Fibroblast of lung (primary cell): Measurements from ENCODE around the gene GAB2. TPM values are rescaled to one million over a fixed set of nuclear protein-coding genes. Genes with fewer than 3 reads are reported as not detected.

Experiments used
- DNase-seq, 2 donors: peaks; one replicate each; pipeline versions ENCODE4 v3.0.0 to v3.0.0-alpha.2; 2010; ENCODE audit warnings: low read depth in 2 of 2
- H2AFZ ChIP-seq: 2 replicates; pipeline ENCODE4 v1.5.1; 2012; ENCODE audit warnings: low read length, control low read depth, inconsistent platforms
- H3K27ac ChIP-seq: 2 replicates; pipeline ENCODE4 v1.5.1; 2011; ENCODE audit warnings: low read length, control low read depth; ENCODE audit not compliant: insufficient read depth
- H3K27me3 ChIP-seq: 2 replicates; pipeline ENCODE4 v1.5.1; 2011; ENCODE audit warnings: mild to moderate bottlenecking, low read length; ENCODE audit not compliant: control insufficient read depth, insufficient read depth
- H3K36me3 ChIP-seq: 2 replicates; pipeline ENCODE4 v1.5.1; 2011; ENCODE audit warnings: low read length; ENCODE audit not compliant: control insufficient read depth, insufficient read depth
- H3K4me1 ChIP-seq: 2 replicates; pipeline ENCODE4 v1.5.1; 2011; ENCODE audit warnings: low read length; ENCODE audit not compliant: control insufficient read depth, insufficient read depth; ENCODE audit errors: extremely low read depth
- H3K4me2 ChIP-seq: 2 replicates; pipeline ENCODE4 v1.5.1; 2011; ENCODE audit warnings: low read length, control low read depth; ENCODE audit not compliant: insufficient read depth; ENCODE audit errors: extremely low read depth
- H3K4me3 ChIP-seq, 4 experiments: fragments of 200-600 bp in 1 of 4; sonication (generic) in 1 of 4; replicated peaks in 1 of 4; 2 replicates each; pipeline ENCODE4 v1.5.1; 2011 to 2016; ENCODE audit warnings: low read length in 4 of 4, low read depth in 3 of 4, mild to moderate bottlenecking in 3 of 4, control low read depth in 2 of 4, inconsistent platforms in 1 of 4, mixed read lengths in 1 of 4; ENCODE audit not compliant: insufficient read depth in 1 of 4; ENCODE audit errors: control extremely low read depth in 1 of 4
- H3K79me2 ChIP-seq: 2 replicates; pipeline ENCODE4 v1.5.1; 2012; ENCODE audit warnings: mild to moderate bottlenecking, low read length, inconsistent platforms; ENCODE audit not compliant: control insufficient read depth, insufficient read depth
- H3K9ac ChIP-seq: 2 replicates; pipeline ENCODE4 v1.5.1; 2011; ENCODE audit warnings: mild to moderate bottlenecking, low read length, control low read depth; ENCODE audit not compliant: insufficient read depth
- H3K9me3 ChIP-seq: 2 replicates; pipeline ENCODE4 v1.5.1; 2012; ENCODE audit warnings: low read depth, low read length; ENCODE audit not compliant: control insufficient read depth, insufficient read depth
- H4K20me1 ChIP-seq: 2 replicates; pipeline ENCODE4 v1.5.1; 2011; ENCODE audit warnings: low read length; ENCODE audit not compliant: control insufficient read depth, insufficient read depth; ENCODE audit errors: extremely low read depth
- EZH2 ChIP-seq: IDR thresholded peaks from 2 replicates; pipeline ENCODE4 v1.5.1; 2012; ENCODE audit warnings: low read length, control low read depth, mild to moderate bottlenecking; ENCODE audit errors: missing control alignments
- polyA plus RNA-seq, 2 donors: library from polyadenylated mRNA; depleted of rRNA in 1 of 2; stranded (reverse) in 1 of 2; unstranded in 1 of 2; fragments of >200 nt; gene quantifications; 2 replicates each; pipeline ENCODE4 v1.2.1, GENCODE V29; 2011 to 2012; ENCODE audit warnings: missing spikeins in 1 of 2
- total RNA-seq: library from RNA; depleted of rRNA; stranded (reverse); fragments of >200 nt; gene quantifications from 2 replicates; pipeline ENCODE4 v1.2.1, GENCODE V29; 2014
- TF ChIP-seq, protein P1 (sequence below), 2 donors: IDR thresholded peaks in 1 of 2; conservative IDR thresholded peaks in 1 of 2; 1 replicate in 1 of 2; 2 replicates in 1 of 2; pipeline ENCODE4 v1.5.1; 2011 to 2012; ENCODE audit warnings: low read length in 2 of 2, control low read depth in 1 of 2, inconsistent platforms in 1 of 2, low read depth in 1 of 2, mild to moderate bottlenecking in 1 of 2

The GAB2 gene
- total and polyA plus RNA-seq, 2 donors (not counting 1 experiment from before 2014, with no cell fraction given): 7.1 to 14.0 TPM

DNA sequence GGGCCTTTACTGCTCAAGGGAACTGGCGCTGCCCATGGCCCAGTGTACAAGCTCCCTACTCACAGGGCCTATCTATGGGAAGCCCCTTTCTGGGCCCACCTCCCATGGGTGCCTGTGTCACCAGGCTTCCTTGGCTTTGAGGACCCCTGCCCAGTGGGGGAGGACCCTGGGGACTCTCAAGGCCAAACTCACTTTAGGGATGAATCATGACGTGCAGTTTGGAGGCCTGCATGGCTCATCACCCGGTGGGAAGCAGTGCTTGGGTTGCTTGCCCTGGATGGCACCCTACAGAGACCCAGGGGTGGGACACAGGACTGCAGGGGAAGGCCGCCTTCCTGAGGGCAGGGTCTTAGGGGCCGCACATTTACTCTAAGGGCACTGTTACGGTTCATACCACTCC, 245.7 kb downstream of the GAB2 start:
- H3K4me1 ChIP-seq: peaks cover 16% of the 10 kb centered on the region
- no peak overlapping the region for H3K4me3 ChIP-seq
- H3K79me2 ChIP-seq: no peaks in the 10 kb centered on the region
- no peak overlapping the region for H3K27ac ChIP-seq
- no peak for TF ChIP-seq EZH2
- TF ChIP-seq, protein P1, sequence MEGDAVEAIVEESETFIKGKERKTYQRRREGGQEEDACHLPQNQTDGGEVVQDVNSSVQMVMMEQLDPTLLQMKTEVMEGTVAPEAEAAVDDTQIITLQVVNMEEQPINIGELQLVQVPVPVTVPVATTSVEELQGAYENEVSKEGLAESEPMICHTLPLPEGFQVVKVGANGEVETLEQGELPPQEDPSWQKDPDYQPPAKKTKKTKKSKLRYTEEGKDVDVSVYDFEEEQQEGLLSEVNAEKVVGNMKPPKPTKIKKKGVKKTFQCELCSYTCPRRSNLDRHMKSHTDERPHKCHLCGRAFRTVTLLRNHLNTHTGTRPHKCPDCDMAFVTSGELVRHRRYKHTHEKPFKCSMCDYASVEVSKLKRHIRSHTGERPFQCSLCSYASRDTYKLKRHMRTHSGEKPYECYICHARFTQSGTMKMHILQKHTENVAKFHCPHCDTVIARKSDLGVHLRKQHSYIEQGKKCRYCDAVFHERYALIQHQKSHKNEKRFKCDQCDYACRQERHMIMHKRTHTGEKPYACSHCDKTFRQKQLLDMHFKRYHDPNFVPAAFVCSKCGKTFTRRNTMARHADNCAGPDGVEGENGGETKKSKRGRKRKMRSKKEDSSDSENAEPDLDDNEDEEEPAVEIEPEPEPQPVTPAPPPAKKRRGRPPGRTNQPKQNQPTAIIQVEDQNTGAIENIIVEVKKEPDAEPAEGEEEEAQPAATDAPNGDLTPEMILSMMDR (conservative IDR thresholded peaks at IDR 0.05 in 1 of 2, IDR thresholded peaks at IDR 0.05 in 1 of 2; ENCODE audit: low read depth in 1 of 2, low read length in 2 of 2): no peak
- H4K20me1 ChIP-seq: no peaks in the 10 kb centered on the region
- peaks cover 4% of the 10 kb centered on the region for H3K36me3 ChIP-seq
- H2AFZ ChIP-seq: no peak overlapping the region
- no peak overlapping the region for H3K9ac ChIP-seq
- no peaks in the 10 kb centered on the region for H3K9me3 ChIP-seq
- DNase-seq: no peak
- H3K4me2 ChIP-seq: no peak overlapping the region
- no peaks in the 10 kb centered on the region for H3K27me3 ChIP-seq

DNA sequence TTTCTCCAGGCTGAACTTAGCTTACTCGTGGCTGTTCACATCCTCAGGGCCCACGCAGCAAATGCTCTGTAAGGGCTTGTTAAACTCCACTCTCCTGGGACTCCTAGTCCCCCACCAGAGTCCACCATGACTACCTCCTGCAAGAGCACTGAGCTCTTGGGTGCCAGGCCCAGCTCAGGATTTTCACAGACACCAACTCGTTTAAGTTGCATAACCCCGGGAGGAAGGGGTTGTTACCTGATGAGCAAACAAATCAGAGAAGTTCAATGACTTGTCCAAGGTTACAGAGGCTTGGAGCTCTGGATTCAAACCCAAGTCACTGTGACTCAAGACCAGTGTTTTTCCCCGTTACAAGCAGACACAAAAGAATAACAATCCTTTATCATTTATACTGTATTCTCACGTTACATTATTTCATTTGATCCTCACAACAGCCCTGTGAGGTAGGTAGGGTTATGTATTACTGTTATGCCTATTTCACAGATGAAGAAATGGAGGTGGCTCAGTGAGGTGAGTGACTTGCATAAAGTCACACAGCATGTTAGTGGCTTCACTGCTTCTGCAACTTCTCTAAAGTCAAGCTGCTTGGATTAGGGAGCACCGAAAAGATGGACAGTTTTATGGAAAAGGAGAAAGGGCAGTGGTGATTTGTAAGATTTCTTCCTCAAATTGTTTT, 246.6 kb downstream of the GAB2 start:
- Histone ChIP-seq H3K4me2 (no peak overlapping the region), H3K79me2 (no peaks in the 10 kb centered on the region), H3K36me3 (peaks cover 4% of the 10 kb centered on the region), H3K27ac (no peak overlapping the region), H2AFZ (no peak overlapping the region), H3K4me1 (peaks cover 16% of the 10 kb centered on the region), H3K27me3 (no peaks in the 10 kb centered on the region), H4K20me1 (no peaks in the 10 kb centered on the region), H3K4me3 (no peak overlapping the region), H3K9me3 (no peaks in the 10 kb centered on the region), H3K9ac (no peak overlapping the region)
- no peak for DNase-seq
- no peak for TF ChIP-seq EZH2
- TF ChIP-seq, protein P1 (conservative IDR thresholded peaks at IDR 0.05 in 1 of 2, IDR thresholded peaks at IDR 0.05 in 1 of 2; ENCODE audit: low read depth in 1 of 2, low read length in 2 of 2): no peak

DNA sequence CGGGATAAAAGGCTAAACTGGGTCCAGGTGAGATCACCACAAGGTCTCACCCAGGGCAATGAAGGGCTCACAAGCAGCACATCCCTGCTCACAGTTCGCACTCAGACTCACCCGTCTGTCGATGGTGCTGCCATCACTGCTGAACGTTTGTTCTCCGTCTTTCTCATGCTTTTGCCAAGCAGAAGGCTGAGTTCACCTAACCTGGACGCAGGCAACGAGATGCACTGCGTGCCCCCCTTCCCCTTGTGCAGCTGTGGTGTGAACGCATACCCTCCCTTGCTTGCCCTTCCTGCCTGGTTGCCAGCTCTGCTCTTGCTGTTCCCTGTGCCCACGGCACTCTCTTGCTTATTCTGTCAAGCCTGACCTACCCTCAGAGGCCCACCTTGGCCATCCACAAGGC, 247.2 kb downstream of the GAB2 start:
- no peaks in the 10 kb centered on the region for H3K79me2 ChIP-seq
- no peak overlapping the region for H2AFZ ChIP-seq
- H3K4me3 ChIP-seq: no peak overlapping the region
- peaks cover 16% of the 10 kb centered on the region for H3K4me1 ChIP-seq
- no peaks in the 10 kb centered on the region for H3K27me3 ChIP-seq
- TF ChIP-seq, protein P1 (conservative IDR thresholded peaks at IDR 0.05 in 1 of 2, IDR thresholded peaks at IDR 0.05 in 1 of 2; ENCODE audit: low read depth in 1 of 2, low read length in 2 of 2): no peak
- TF ChIP-seq EZH2: no peak
- no peaks in the 10 kb centered on the region for H4K20me1 ChIP-seq
- H3K27ac ChIP-seq: no peak overlapping the region
- no peak overlapping the region for H3K4me2 ChIP-seq
- H3K36me3 ChIP-seq: peaks cover 4% of the 10 kb centered on the region
- H3K9me3 ChIP-seq: no peaks in the 10 kb centered on the region
- no peak for DNase-seq
- no peak overlapping the region for H3K9ac ChIP-seq
